Body of pancreas (tissue), 4 donors: ENCODE data around the gene VOPP1. TPM values are rescaled to one million over a fixed set of nuclear protein-coding genes. Genes with fewer than 3 reads are reported as not detected.

Source experiments
- ATAC-seq: fragments of 150-250 bp; one replicate; pipeline ENCODE4 v1.9.1; 2016
- DNase-seq, 4 donors: peaks; one replicate each; pipeline ENCODE4 v3.0.0-alpha.2; 2019
- H3K27ac ChIP-seq, 4 donors: fragments of 200-600 bp; sonication (generic); 1 replicate in 3 of 4; 2 replicates in 1 of 4; pipeline versions ENCODE4 v1.5.1 to v1.6.1; 2016 to 2019; ENCODE audit warnings: mild to moderate bottlenecking in 1 of 4, mixed read lengths in 1 of 4, moderate library complexity in 1 of 4
- H3K27me3 ChIP-seq, 2 donors: fragments of 200-600 bp; sonication (generic); one replicate each; pipeline ENCODE4 v1.6.0; 2016; ENCODE audit warnings: mild to moderate bottlenecking in 1 of 2
- H3K36me3 ChIP-seq, 2 donors: fragments of 200-600 bp; sonication (generic); replicated peaks in 1 of 2; 2 replicates each; pipeline ENCODE4 v1.5.1; 2016; ENCODE audit warnings: low read depth in 2 of 2; ENCODE audit not compliant: insufficient read depth in 1 of 2
- H3K4me1 ChIP-seq: fragments of 200-600 bp; sonication (generic); one replicate; pipeline ENCODE4 v1.6.0; 2016
- H3K4me3 ChIP-seq, 2 donors: fragments of 200-600 bp; sonication (generic); 1 replicate in 1 of 2; 2 replicates in 1 of 2; pipeline ENCODE4 v1.5.1; 2016 to 2019
- H3K9me3 ChIP-seq, 3 donors: fragments of 200-600 bp; sonication (generic); 1 replicate in 2 of 3; 2 replicates in 1 of 3; pipeline ENCODE4 v1.5.1; 2016
- POLR2A ChIP-seq, 3 donors: fragments of 450-650 bp; IDR thresholded peaks; one replicate each; pipeline ENCODE4 v1.6.1; 2016; ENCODE audit warnings: antibody characterized with exemption in 3 of 3, mild to moderate bottlenecking in 2 of 3
- WGBS, 2 donors: methylation state at CpG; one replicate each; pipeline ENCODE4 v1.1.5; 2017; 5-methylcytosine and 5-hydroxymethylcytosine counted together
- intact Hi-C: fragments of 100-400 bp; cut with DNase I; formaldehyde crosslinking; loops from one replicate; pipeline ENCODE4 v1.15.1; 2023
- total RNA-seq, 2 donors: library from RNA; depleted of rRNA; stranded (reverse); fragments of >200 nt; gene quantifications; one replicate each; pipeline ENCODE4 v1.1.0, GENCODE V29; 2016
- TF ChIP-seq, protein P1 (sequence below), 7 experiments: fragments of 450-650 bp in 4 of 7; fragments of 200-600 bp in 3 of 7; sonication (generic) in 3 of 7; IDR thresholded peaks; one replicate each; pipeline ENCODE4 v1.5.1; 2016 to 2019; ENCODE audit warnings: antibody characterized with exemption in 7 of 7

VOPP1 gene
- total RNA-seq, 2 donors from 2014 or later, result 25.1 to 30.6 TPM

DNA sequence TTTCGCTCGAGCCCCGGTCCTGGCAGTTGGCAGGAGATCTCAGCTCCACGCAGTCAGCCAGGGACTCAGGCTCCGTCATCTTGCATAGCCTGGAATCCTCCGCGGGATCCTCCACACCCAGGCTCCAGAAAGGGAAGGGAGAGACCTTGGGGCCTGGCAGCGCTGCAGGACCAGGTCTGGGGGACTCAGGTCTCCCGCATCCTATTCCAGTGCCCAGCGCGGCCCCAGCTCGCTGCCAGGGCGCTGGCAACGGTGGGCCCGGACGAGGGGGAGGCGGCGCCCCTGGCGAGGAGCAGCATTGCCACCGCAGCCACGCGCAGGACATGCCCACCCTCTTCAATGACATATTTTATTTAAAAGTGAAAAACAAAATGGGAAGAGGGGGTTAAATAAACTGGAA, 123.8 kb downstream of the VOPP1 start:
- H3K27ac ChIP-seq, result no peak overlapping the region
- intact Hi-C loops, result no loop called here
- no peaks in the 10 kb centered on the region for H3K9me3 ChIP-seq
- 66 to 77% methylated on average over 17 to 21 of the region's 22 CpGs for WGBS, 2 donors
- H3K4me1 ChIP-seq, result no peaks in the 10 kb centered on the region
- ATAC-seq, result no peak
- no peak for TF ChIP-seq POLR2A (IDR thresholded peaks at IDR 0.05)
- TF ChIP-seq, protein P1, sequence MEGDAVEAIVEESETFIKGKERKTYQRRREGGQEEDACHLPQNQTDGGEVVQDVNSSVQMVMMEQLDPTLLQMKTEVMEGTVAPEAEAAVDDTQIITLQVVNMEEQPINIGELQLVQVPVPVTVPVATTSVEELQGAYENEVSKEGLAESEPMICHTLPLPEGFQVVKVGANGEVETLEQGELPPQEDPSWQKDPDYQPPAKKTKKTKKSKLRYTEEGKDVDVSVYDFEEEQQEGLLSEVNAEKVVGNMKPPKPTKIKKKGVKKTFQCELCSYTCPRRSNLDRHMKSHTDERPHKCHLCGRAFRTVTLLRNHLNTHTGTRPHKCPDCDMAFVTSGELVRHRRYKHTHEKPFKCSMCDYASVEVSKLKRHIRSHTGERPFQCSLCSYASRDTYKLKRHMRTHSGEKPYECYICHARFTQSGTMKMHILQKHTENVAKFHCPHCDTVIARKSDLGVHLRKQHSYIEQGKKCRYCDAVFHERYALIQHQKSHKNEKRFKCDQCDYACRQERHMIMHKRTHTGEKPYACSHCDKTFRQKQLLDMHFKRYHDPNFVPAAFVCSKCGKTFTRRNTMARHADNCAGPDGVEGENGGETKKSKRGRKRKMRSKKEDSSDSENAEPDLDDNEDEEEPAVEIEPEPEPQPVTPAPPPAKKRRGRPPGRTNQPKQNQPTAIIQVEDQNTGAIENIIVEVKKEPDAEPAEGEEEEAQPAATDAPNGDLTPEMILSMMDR (IDR thresholded peaks at IDR 0.05), result no peak
- H3K4me3 ChIP-seq, result no peak overlapping the region
- H3K27me3 ChIP-seq, result no peaks in the 10 kb centered on the region
- H3K36me3 ChIP-seq, result no peaks in the 10 kb centered on the region
- DNase-seq, result no peak

DNA sequence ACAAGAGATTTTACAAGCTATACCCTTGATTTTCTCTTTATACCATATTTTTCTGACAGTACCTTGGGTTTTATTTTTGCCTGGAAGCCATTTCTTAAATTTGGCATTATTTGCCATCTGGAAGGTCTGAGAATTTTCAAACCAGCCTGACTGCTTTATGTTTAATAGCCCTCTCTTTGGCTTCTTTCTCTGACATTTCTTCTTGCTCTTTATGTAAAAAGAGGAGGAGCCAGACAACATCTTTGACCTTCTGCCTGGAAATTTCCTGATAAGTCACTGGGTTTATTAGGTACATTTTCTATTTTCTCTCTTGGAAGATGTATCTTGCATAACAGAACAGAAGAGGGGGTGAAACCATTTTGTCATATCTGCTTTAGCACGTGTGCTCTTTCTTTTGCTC, 127.5 kb downstream of the VOPP1 start:
- Histone ChIP-seq H3K4me3 (no peak overlapping the region), H3K9me3 (no peaks in the 10 kb centered on the region), H3K36me3 (no peaks in the 10 kb centered on the region), H3K4me1 (no peaks in the 10 kb centered on the region), H3K27me3 (no peaks in the 10 kb centered on the region), H3K27ac (no peak overlapping the region)
- no peak for ATAC-seq
- intact Hi-C loops, result no loop called here
- DNase-seq, result no peak
- WGBS, 2 donors, result 57 to 63% methylated on average over 1 of the region's 1 CpG
- no peak for TF ChIP-seq POLR2A (IDR thresholded peaks at IDR 0.05)
- TF ChIP-seq, protein P1 (IDR thresholded peaks at IDR 0.05), result no peak

DNA sequence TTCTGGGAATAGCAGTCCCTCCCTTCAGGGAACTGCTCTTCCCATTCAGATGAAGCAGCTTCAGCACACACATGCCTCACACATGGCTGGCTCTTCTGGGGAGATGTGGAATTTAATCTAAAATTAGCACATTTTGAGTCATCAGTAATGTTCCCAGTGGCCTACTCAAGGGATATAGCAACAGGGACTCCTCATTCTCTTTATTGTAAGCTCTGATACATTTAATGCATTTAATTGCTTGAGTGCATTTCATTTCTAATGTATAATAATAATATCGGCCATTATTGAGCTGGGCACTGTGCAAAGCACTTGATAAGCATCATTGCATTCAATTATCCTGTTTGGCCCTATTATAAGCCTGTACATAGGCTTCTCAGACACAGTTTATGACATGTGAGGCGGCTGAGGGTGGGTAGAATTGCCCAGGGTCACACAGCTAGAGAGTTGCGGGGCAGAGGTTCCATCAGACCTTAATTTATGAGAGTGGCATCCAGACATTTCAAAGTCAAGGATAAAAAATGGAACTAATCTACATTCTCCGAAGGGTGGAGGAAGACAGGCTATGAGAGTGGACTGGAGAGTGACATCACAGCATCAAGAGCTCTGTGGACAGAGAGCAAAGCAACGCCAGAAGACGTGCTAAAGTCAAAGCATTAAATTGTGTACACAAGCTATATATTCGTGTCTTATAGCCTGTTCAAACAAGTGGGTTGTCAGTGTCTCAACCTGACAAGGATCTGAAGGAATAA, 130.4 kb downstream of the VOPP1 start:
- Histone ChIP-seq H3K4me1 (no peaks in the 10 kb centered on the region), H3K27me3 (no peaks in the 10 kb centered on the region), H3K9me3 (no peaks in the 10 kb centered on the region), H3K36me3 (no peaks in the 10 kb centered on the region), H3K27ac (no peak overlapping the region), H3K4me3 (no peak overlapping the region)
- no peak for ATAC-seq
- TF ChIP-seq, protein P1 (IDR thresholded peaks at IDR 0.05), result no peak
- no peak for TF ChIP-seq POLR2A (IDR thresholded peaks at IDR 0.05)
- intact Hi-C loops, result no loop called here
- DNase-seq, result no peak
- WGBS, 2 donors, result 76 to 80% methylated on average over 7 of the region's 7 CpGs

DNA sequence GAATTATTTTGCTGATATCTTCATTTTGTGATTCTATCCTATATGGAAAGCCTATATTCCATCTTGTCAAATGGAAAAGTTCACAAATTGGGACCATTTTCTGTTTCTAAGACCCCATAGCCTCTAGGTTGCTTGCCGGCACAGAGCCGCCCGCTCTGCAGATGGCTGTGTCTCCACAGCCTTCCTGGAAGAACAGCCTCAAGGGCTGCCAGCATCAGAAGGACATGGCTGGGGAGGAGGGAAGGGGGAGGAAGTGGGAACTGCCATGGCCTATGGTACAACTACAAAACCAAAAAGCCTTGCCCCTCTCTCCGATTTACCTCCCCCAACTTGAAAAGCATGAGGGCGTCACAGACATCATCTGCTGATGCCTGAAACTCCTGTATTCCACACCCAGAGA, 131.3 kb downstream of the VOPP1 start:
- H3K9me3 ChIP-seq, result no peaks in the 10 kb centered on the region
- DNase-seq (no peak), ATAC-seq (no peak)
- intact Hi-C loops, result no loop called here
- no peak for TF ChIP-seq POLR2A (IDR thresholded peaks at IDR 0.05)
- TF ChIP-seq, protein P1 (IDR thresholded peaks at IDR 0.05), result no peak
- H3K4me1 ChIP-seq, result no peaks in the 10 kb centered on the region
- no peak overlapping the region for H3K4me3 ChIP-seq
- WGBS, 2 donors, result 84 to 86% methylated on average over 5 of the region's 5 CpGs
- no peaks in the 10 kb centered on the region for H3K36me3 ChIP-seq
- H3K27ac ChIP-seq, result no peak overlapping the region
- H3K27me3 ChIP-seq, result no peaks in the 10 kb centered on the region
